Kidney epithelial cell (primary cell): Measurements from ENCODE around the gene ANKS1A. TPM values are rescaled to one million over a fixed set of nuclear protein-coding genes. Genes with fewer than 3 reads are reported as not detected.

Experiments used
- DNase-seq: peaks from one replicate; pipeline ENCODE4 v3.0.0-alpha.2; 2010; ENCODE audit warnings: low read depth
- H3K27me3 ChIP-seq: 2 replicates; pipeline ENCODE4 v1.6.0; 2011; ENCODE audit warnings: low read length; ENCODE audit not compliant: control insufficient read depth, insufficient read depth
- H3K36me3 ChIP-seq: 2 replicates; pipeline ENCODE4 v1.5.1; 2011; ENCODE audit warnings: low read length; ENCODE audit not compliant: control insufficient read depth, insufficient read depth
- H3K4me3 ChIP-seq: 2 replicates; pipeline ENCODE4 v1.5.1; 2011; ENCODE audit warnings: low read depth, mild to moderate bottlenecking, control low read depth, low read length
- CTCF ChIP-seq: IDR thresholded peaks from 2 replicates; pipeline ENCODE4 v1.5.1; 2011; ENCODE audit warnings: mild to moderate bottlenecking, moderate library complexity, low read length, control low read depth, inconsistent platforms; ENCODE audit not compliant: insufficient read depth, poor library complexity, severe bottlenecking
- total RNA-seq: library from RNA; depleted of rRNA; stranded (reverse); fragments of >200 nt; gene quantifications from 2 replicates; pipeline ENCODE4 v1.2.3, GENCODE V29; 2015

The ANKS1A gene
- total RNA-seq, 1 donor from 2014 or later, result 20.2 TPM

GRCh38 chr6:34969662-34970265 lies 80.7 kb downstream of the ANKS1A start:
- no peak for TF ChIP-seq CTCF
- H3K4me3 ChIP-seq, result no peak overlapping the region
- H3K36me3 ChIP-seq, result no peaks in the 10 kb centered on the region
- H3K27me3 ChIP-seq, result no peaks in the 10 kb centered on the region
- no peak for DNase-seq

DNA sequence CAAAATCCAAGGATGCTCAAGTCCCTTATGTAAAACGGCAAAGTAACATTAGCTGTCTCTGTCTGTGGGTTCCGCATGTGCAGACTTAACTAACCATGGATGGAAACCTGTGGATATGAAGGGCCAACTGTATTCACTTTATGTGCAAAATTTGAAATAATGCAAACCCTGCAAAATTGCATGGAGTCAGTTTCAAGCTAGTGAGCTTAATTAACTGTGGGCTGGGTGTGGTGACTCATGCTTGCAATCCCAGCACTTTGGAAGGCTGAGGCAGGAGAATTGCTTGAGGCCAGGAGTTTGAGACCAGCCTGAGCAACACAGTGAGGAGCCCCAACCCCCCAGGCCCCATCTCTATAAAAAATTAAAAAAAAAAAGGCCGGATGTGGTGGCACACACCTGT lies 81.4 kb downstream of the ANKS1A start:
- Histone ChIP-seq H3K36me3 (no peaks in the 10 kb centered on the region), H3K27me3 (no peaks in the 10 kb centered on the region), H3K4me3 (no peak overlapping the region)
- TF ChIP-seq CTCF, result no peak
- DNase-seq, result no peak

DNA sequence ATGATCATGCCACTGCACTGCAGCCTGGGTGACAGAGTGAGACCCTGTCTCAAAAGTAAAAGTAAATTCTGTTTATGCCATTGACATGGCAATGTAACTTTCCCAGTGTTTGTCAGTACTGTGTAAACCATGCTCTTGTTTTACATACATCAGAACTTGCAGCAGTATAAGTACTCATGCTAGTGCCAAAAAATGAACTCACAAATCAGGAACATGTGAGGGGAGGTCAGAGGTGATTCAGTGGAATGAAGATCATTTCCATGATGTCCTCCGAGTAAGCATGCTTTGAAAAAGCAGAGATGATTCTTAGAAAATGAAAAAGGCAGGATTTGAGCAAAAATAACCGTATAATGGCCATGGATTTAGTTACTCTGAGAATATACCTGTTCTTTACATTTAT lies 81.9 kb downstream of the ANKS1A start:
- TF ChIP-seq CTCF, result no peak
- Histone ChIP-seq H3K4me3 (no peak overlapping the region), H3K36me3 (no peaks in the 10 kb centered on the region), H3K27me3 (no peaks in the 10 kb centered on the region)
- no peak for DNase-seq

DNA sequence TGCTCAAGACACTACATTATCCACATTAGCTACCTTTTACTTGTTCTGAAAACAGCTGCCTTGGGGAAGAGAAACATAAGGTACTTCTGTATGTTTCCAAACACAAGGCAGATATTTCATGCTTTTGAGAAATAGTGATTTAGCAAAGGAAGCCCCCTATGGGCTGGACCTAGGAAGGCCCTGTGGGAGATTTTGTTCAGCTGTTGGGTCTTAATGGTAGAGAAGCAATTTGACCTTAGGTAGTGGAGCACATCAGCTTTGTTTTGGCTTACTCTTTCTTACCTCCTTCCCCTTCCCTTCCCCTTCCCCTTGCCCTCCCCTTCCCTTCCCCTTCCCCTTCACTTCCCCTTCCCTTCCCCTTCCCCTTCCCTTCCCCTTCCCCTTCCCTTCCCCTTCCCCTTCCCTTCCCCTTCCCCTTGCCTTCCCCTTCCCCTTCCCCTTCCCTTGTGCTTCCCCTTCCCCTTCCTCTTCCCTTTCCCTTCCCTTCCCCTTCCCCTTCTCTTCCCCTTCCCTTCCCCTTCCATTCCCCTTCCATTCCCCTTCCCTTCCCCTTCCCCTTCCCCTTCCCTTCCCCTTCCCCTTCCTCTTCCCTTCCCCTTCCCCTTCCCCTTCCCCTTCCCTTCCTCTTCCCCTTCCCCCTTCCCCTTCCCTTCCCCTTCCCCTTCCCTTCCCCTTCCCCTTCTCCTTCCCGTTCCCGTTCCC lies 84.6 kb downstream of the ANKS1A start:
- DNase-seq, result no peak
- TF ChIP-seq CTCF, result peak; percentile 25
- no peaks in the 10 kb centered on the region for H3K36me3 ChIP-seq

DNA sequence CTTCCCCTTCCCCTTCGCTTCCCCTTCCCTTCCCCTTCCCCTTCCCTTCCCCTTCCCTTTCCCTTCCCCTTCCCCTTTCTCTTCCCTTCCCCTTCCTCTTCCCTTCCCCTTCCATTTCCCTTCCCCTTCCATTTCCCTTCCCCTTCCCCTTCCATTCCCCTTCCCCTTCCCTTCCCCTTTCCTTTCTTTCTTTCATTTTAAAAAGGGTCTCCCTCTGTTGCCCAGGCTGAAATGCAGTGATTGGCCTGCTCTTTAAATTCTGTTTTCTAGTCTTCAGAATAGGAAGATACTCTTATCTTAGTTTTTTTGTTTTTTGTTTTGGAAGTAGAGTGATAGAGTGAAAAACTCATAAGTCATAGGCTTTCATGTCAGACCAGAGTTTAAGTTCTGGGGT lies 85.2 kb downstream of the ANKS1A start:
- DNase-seq, result no peak
- no peak overlapping the region for H3K4me3 ChIP-seq
- TF ChIP-seq CTCF, result no peak

More for the DNA sequence above, 84.6 kb downstream of the ANKS1A start:
- Histone ChIP-seq H3K27me3 (no peaks in the 10 kb centered on the region), H3K4me3 (no peak overlapping the region)

GRCh38 chr6:34976239-34976638 lies 87.2 kb downstream of the ANKS1A start:
- no peaks in the 10 kb centered on the region for H3K27me3 ChIP-seq
- no peak overlapping the region for H3K4me3 ChIP-seq
- H3K36me3 ChIP-seq, result no peaks in the 10 kb centered on the region
- no peak for TF ChIP-seq CTCF
- DNase-seq, result no peak

More for the DNA sequence above, 85.2 kb downstream of the ANKS1A start:
- Histone ChIP-seq H3K36me3 (no peaks in the 10 kb centered on the region), H3K27me3 (no peaks in the 10 kb centered on the region)
